NCI-H345 treated with DMSO at 0.1 percent for 48 hours (cell line): ENCODE results near the gene MIS12.

ENCODE experiments used
- DNase-seq: peaks from one replicate; lab custom pipeline; 2025; ENCODE audit not compliant: unreplicated experiment; lab: John Stamatoyannopoulos, UW

MIS12 gene

GRCh38 chr17:5499476-5500231 is 13.3 kb downstream of the MIS12 start:
- DNase-seq, result peak; percentile 2

DNA sequence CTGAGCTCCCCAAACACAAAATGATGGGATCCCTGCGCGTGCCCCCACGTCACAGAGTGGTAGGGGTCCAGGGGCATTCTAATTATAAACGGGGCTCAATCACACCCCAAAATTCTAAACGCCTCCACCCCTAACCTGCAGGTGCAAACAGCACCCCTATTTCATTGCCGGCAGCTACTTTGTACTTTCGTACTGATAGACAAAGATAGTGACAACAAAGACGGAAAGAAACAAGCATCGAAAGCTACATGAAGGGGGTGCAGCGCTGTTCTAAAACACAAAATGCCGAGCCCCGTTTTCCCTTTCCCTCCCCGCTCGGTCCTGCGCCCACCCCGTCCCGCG is 13.9 kb downstream of the MIS12 start:
- no peak for DNase-seq

DNA sequence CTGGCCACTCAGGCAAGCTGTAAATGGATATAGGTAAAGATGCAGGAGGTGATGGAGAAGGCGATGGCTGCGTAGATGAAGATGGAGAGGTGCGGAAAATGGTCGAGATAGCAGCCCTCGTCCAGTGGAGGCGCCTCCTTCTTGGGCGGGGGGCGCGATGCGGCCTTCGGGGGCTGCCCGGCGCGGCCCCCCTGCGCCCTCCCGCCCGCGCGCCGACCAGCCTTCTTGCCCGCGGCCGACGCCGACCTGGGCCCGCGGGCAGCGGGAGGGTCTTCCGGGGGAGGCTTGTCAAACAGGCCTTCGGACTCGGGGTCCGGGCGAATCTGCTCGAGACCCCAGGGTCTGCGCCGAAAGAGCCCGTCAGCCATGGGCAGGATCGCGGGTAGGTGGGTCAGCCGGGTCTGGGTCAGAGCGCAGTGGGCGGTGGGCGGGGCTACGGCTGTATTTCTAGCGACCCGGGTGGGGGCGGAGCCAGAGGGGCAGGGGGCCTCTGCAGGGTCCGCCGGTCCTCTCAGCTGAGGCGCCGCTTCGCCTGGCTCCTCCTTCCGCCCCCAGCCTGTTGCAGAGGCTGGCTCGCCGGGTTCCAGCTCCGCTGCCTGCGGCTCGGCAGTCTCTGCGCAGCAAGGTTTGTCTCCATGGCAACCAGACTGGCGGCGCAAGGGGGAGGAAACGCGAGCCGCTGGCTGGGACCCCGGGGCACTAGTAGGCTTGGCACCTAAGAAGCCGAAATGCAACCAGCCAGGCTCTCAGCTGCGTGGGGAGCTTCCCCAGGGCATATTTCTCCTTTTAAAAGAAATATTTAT is 14.4 kb downstream of the MIS12 start:
- DNase-seq, result peak; percentile 87

DNA sequence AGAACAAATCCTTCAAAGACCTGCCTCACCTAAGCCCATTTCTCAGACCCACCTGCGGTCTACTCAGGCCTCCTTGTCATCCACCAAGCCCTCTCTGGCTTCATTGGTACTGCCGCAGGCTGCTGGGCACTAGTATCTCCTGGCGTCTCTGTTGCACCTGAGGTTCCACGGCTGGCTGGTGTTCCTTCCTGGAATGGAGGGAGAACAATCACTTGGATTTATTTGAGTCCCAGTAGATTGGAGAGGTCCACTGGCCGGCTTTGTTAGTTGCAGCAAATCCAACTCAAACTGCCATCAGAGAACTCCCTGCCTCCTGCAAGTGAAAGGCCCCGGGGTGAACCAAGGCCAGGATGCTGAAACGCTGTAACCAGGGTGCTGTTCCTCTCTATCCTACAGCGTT is 15.3 kb downstream of the MIS12 start:
- DNase-seq, result no peak

DNA sequence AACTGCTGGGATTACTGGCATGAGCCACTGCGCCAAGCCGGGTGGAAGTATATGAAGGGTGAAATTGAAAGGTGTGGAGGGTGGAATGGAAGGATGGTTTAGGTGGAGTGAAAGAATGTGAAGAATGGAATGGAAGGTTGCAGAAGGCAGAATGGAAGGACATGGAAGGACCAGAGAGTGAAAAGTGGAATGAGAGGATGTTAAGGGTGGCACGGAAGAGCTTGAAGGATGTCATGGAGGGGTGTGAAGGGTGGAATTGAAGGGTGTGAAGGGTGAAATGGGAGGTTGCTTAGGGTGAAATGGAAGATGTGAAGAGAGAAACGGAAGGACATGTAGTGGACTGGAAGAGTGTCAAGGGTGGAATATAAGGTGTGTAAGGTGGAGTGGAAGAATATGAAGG is 16.2 kb downstream of the MIS12 start:
- no peak for DNase-seq

GRCh38 chr17:5506307-5506706 is 19.9 kb downstream of the MIS12 start:
- no peak for DNase-seq

DNA sequence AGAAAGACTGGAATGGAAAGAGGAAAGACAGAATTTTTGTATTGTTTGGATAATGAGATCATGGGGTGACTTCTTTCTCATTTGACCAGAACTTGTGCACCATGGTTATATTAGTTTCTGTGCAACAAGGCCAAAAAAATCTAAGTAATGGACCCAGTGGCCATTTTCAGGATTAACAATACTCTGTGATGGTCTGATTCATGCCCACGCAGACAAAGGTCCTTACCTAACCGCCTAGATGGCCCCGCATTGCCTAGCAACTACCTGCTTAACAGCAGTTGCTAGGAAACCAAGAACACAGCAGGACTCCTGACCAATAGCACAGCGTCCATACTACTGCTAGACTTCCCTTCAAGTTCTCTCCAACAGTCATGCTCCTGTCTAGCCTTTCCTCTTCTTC is 22.4 kb downstream of the MIS12 start:
- no peak for DNase-seq

DNA sequence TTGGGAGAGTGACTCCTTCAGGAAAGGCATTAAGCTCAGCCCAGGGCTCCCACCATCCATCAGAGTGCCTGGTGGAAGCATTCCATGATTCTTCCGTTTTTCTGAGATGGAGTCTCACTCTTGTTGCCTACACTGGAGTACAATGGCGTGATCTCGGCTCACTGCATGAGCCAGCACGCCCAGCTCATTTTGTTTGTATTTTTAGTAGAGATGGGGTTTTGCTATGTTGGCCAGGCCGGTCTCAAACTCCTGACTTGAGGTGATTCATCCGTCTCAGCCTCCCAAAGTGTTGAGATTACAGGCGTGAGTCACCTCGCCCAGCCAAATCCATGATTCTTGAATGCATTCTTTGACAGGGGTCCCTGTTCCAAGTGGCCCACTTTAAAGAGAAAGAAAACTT is 23.1 kb downstream of the MIS12 start:
- DNase-seq, result no peak

DNA sequence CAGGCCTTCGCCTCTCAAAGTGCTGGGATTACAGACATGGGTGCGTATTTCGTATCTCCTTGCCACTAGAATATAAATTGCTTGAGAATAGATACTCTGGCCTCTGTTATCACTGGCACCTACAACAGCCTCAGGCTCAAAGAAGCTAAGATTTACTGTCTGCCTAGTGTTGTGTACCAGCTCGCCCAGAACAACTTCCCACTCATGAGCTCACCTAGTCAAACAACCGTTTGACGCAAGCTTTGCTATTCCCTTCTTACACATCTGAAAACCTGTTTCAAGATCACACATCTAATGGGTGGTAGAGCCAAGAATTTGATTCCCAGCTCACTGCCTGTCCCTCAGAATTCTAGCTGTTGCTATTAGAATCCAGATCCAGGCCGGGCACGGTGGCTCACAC is 24.4 kb downstream of the MIS12 start:
- no peak for DNase-seq

DNA sequence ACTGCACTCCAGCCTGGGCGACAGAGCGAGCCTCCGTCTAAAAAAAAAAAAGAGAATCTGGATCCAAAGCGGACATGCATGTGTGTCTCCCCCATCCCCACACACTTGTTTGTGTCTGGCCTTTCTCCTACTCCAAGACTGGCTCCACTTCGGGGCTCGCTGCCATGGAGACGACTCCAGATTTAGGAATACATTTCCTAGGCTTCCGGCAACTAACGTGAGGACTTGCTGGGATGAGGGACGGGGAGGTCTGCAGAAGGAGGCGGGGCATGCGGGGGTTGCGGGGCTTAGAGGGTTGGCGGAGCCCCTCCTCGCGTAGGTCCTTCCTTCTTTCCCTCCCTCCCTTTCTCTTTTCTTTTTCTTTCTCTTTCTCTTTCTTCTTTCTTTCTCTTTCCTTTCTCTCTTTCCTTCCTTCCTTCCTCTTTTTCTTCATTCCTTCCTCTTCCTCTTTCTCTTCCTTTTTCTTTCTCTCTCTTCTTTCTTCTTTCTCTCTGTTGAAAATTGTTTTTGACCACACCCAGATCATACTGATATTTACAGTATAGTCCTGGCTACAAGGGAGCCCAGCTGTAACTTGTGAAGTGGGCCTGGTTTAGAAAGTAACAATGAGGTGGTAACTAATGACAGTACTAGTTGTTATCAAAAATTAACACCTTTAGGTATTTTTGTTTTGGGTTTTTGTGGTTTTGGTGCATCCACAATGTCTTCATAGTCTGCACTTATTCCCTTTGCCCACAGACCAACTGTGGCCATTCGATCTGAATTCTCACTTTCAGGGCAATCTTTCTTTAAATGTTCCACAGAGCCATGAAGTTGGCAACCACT is 25.2 kb downstream of the MIS12 start:
- no peak for DNase-seq

- DNase-seq, result no peak
Observed at GRCh38 chr17:5513628-5514027, 27.3 kb downstream of the MIS12 start.

GRCh38 chr17:5514976-5515375 is 28.6 kb downstream of the MIS12 start:
- no peak for DNase-seq

DNA sequence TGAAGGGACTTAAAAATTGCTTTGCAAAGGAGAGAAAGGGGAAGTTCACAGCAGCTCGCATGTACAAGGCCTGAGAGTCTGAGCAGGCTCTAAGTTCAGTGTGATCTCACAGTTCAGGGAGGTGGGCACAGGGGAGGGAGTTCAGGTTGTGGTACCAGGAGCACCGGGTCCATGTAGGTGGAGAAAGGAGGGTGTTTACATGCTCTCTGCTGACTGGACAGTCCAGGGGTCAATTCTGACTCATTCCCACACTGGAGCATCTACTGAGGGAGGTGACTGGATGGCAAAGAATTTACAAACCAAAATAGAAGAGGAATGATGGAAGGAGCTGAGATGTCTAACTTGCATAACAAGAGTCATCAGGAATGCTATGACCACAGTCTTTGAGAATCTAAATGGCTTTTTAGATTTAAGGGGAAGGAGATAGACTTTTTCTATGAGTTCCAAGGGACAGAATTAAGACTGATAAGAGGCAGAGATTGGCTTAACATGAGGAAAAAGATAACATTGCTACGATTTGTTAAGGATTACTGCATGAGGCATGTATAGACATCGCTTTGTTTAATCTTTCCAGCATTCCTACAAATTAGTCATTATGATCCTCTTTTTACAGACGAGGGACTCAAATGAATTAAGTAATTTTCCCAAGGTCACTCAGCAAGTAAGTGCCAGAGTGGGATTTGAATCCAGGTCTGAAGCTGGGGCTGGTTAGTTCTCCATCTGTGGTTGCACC is 29.9 kb downstream of the MIS12 start:
- DNase-seq, result no peak

DNA sequence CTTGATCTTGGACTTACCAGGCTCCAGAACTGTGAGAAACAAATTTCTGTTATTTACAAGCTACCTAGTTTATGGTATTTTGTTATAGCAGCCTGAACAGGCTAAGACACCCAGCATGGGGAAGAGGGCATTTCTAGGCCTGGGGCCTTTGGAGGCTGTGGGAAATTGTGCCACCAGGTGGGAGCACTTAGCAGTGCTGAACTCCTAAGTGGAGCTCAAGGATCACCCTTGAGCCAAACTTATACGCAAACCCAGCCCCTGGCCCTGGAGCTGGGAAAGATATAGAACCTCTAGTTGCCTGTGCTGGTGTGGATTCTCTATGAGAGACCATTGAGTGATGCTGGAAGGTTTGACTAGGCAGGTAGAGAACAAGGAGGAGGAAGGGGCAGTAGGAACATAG is 36.1 kb downstream of the MIS12 start:
- no peak for DNase-seq

GRCh38 chr17:5523249-5523648 is 36.9 kb downstream of the MIS12 start:
- DNase-seq, result no peak

- no peak for DNase-seq
Observed at GRCh38 chr17:5526821-5527598, 40.6 kb downstream of the MIS12 start.

DNA sequence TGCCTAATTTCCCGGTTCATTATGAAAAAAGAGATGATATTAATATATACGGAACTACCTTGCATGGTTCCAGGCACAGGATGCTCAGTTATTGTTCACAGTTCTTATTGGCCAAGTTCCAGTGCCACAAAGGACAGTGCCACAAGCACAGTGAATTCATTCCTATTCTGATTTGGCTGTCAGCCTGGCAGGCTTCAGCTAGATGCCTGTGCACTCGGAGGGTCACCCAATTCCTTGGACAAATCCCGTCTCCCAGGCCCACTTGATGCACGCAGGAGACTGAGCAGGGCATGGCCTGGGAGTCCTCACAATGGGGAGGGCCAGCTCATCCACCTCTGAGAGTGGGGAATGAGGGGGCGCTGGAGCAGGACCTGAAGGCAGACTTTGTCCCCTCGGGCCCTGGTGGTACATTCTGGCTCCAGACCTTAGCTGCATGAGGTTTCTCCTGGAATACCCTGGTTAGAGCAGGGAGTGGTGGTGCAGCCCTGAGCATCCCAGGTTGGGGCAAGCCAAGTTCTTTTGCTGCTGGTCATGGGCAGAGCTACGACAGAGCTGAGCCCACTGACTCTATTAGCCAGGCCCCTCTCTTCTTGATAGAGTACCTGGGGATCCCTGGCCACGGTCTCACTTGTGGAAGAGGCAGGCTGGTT is 41.4 kb downstream of the MIS12 start:
- no peak for DNase-seq

GRCh38 chr17:5530265-5531084 is 44.1 kb downstream of the MIS12 start:
- DNase-seq, result no peak

GRCh38 chr17:5531085-5531418 is 44.7 kb downstream of the MIS12 start:
- DNase-seq, result no peak
